T follicular helper cell (primary cell): Measurements from ENCODE around the gene THSD7A.

Experiments used
- DNase-seq: peaks from one replicate; pipeline ENCODE4 v3.0.0-alpha.2; 2020; ENCODE audit warnings: low read depth

Gene THSD7A

DNA sequence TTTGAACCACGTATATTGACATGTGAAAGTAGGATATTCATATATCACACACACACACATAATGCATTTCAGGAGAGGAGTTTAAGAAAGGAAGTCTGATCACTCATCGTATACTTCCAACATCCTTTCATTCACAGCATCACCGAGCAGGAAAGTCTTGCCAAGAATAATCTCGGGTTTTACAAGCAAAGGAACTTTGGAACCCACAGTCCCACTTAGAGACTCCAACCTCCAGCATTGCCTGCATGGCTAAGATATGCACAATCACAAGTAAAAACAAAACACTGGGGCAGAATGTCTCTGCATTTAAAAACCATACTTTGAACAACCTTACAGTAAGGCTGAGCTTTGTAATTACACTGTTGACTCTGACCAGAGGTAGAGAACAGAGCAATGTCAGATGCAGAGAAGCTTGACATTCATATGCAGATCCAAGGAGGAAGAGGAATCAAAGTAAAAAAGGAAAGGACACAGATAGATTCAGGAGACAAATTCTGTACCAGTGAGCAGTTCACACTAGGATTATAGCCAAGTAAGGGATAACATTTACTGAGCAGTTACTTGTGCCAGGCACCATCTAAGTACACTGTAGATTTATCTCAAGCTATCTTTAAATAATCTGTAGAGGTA is 14.8 kb downstream of the THSD7A start:
- no peak for DNase-seq

DNA sequence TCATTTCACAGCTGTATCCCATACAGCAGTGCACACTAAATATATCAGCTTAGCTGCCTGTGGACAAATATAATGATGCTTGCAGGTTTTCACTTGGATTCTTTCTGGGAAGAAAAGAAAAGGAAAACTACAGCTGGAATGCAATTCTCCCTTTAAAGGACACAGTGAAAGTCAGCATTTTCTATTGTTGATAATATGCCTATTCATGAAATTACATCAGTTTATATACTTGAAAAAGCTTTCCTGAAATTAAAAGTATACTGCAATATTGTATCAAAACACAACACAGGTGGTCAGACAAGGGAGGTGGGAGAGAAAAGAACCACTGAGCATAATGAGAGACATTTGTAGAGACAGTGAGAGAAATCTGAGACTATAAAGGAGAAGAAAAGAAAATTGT is 20.3 kb downstream of the THSD7A start:
- no peak for DNase-seq

DNA sequence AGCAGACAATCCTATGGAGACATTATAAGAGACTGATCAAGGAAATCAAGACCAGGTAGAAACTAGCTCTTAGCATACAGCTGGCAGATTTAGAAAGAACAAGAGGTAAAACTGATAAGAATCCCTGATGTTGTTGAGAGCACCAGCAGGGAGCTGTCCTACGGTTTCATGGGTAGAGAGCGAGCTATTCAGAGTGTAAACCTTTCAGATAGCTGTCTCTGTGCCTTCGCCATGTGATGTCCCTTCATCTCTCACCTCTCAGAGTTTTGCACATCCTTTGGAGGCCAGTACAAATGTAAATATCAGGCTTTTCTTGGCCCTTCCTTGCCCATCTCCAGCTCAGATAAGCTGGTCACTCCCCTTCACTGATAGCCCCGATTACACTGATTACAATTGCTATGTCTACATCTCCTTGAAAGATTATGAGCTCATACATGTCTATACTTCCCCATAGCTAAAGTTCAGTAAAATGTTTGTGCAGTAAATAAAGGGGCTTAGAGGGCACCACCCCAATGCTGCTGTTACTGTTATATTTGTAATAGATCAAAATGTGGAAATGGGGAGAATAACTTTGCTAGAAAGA is 21.9 kb downstream of the THSD7A start:
- DNase-seq, result no peak

DNA sequence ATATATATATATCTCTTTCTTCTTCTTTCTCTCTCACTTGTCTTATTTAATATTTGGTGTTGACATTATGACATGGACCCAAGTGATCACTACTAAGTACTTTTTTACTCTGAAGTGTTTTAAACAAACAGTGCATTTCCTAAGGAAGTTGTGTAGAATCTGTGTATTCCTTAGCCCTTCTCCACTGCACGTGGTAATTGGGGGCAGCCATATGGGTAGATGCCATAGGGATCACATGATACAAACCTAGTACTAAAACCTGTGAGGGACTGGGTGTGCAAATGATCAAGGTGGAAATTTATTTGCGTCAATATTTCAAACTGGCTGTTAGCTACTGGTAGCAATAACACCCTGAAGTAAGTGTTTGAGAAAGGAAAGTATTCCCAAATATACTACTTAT is 25.0 kb downstream of the THSD7A start:
- DNase-seq, result no peak

DNA sequence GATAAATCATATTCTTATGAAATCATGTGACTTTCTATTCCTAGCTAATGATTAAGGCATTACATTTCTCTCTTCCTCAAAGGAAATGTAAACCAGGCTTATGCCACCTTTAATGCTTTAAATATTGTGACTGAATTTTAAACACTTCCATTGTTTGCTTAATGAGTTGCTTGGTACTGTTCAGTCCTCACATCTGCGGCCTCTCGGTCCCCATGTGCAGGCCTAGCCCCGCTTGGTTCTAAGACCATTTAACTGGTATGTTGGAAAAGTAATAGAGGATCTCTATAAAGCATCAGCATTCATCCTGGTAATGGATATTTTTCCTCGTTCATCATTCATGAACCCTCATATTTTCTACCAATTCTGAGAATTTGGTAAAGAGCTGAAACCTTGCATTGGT is 27.4 kb downstream of the THSD7A start:
- no peak for DNase-seq

DNA sequence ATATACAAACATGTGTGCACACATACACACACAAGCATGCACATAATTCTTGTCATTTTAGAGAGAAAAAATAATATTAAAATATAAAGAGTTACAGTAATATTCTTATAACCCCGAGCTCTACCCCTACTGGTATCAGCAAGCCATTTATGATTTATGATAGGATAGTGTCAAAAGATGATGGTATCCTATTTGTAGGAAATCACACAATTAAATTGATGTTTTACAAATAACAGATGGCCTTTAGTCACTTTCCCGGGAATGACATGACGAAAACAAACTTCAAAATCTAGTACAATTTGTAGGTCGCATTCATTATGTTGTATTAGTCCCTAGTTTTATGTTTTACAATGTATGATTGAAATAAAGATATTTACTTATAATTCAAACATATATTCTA is 36.8 kb downstream of the THSD7A start:
- DNase-seq, result no peak

DNA sequence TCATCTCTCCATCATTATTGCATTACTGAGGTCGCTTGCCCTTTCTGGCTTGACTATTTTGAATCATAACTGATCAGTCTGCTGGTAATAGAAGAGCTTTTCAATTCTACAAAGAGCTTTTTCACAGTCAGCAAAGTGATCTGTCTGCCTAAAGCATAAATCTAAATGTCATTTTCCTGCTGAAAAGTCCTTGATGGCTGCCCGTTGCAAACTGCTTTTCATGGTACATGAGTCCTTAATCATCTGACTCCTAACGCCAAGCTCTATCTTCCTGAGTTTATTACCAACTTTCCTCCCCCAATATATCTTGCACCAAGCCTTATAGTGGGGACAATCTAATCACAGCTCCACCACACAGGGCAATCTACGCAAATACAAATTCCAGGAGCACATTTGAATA is 39.8 kb downstream of the THSD7A start:
- DNase-seq, result no peak

DNA sequence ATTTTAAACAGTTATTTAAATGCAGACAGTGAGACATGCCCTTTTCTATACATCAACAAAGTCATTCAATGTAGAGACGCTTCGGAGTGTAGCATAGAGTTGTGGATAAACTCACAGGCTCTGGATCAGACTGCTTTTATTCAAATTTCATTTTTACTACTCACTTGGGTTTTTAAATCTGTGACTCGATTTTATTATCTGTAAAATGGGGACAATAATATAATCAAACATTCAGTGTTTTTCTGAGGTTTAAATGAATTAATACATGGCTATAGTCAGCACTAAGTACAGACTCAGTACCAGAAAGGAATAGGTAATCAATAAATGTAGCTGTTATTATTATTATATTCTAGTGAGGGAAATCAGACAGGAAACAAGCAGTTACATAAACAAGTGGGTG is 43.4 kb downstream of the THSD7A start:
- DNase-seq, result no peak

DNA sequence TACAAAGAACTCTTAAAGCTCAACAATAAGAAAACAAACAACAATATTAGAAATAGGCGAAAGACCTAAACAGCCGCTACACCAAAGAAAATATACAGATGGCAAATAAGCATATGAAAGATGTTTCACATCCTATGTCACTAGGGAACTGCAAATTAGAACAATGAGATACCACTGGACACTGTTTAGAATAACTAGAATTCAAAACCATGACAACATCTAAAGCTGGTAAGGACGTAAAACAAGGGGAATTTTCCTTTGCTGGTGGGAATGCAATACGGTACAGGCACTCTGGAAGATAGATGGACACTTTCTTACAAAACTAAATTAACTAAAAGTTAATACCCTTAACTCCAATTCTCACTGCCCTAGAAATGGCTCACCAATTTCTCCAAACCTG is 44.5 kb downstream of the THSD7A start:
- no peak for DNase-seq

DNA sequence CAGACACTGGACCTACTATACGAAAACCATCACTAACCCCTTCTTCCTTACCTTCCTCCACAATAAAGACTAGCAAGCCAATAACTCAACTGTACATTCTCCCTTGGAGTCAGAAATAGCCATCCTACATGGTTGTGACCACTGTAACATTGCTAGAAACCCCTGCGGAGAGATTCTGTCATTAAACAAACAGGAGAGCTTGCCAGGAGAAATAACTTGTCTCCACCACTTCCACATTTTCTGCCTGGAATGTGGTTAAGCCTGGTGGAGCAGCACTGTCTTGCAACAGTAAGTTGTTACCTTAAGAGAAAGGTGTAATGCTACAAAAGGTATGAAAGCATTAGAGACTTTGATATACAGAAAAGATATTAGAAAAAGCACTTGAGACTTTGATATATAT is 45.8 kb downstream of the THSD7A start:
- no peak for DNase-seq

DNA sequence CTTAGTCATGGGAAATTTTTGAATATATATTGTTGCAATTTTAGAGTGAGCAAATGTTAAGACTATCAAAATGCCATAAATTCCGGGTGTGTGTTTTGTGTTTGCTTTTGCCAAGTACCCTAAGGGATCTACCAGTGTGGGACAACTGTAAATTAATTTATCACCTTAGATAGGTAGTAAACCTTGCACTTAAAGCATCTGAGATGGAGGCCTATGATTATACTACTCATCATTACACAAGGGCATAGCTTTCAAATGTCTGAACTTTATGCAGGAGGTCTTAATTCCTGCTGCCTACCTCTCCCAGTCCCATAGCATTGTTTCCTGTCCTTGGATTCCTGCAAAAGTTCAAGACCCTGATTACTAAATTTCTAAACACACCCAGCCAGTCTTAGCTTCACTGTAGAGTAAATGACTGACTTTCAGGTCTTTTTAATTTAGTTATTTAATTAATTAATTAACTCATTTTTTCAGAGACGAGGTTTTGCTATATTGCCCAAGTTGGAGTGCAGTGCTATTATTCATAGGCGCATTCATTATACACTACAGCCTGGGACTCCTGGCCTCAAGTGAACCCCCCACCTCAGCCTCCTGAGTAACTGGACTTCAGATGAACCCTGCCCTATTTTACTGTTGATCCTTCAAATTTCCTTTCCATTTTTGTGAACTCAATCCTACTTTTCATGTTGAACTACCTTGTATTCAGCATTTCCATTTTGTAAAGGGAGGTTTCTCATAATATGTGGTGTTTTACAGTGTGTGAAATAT is 47.0 kb downstream of the THSD7A start:
- no peak for DNase-seq

DNA sequence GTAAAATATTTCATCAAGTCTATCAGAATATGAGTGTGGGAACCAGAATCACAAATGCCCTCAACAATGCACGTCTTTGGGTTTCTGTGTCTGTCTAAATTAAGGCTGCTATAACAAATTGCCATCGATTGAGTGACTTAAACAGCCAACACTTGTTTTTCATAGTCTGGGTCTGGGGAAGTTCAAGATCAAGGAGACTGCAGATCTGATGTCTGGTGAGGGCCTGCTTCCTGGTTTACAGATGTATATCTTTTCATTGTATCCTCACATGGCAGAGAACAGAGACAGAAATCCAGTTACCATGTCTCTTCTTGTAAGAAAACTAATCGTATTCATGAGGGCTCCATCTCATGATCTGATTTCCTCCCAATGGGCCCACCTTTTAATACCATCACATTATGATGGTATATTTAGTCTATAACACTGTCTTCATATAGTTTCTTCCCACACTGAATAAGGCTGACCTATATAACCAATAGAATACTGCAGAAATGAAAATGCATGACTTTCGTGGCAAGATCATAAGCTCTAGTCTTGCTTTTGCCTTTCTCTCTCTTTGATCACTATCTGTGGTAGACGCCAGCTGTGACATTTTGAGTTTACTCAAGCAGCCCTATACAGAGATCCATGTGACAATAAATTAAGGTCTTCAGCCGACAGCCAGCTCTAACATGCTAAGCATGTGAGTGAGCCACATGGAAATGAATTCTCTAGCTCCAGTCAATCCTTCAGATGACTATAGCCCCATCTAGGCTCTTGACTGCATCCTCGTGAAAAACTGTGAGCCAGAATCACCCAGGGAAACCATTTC is 51.9 kb downstream of the THSD7A start:
- no peak for DNase-seq

DNA sequence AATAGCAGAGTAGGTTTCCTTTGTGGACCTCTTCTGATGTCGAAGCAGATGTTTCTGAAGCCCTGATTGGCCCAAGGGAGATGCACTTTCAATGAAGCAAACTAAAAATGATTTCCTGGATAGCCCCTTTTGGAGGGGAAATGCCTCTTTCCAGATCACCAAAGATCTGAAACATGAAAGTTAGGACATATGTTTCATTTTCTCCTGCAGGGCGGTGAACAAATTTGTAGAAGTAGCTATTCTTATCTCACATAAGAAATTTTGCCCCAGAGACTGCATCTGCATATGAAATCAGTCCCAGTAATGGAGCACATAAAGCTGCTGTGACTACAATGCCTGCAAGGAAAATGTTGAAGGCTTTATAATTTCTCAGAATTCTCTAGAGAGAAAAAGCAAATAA is 56.0 kb downstream of the THSD7A start:
- DNase-seq, result no peak

DNA sequence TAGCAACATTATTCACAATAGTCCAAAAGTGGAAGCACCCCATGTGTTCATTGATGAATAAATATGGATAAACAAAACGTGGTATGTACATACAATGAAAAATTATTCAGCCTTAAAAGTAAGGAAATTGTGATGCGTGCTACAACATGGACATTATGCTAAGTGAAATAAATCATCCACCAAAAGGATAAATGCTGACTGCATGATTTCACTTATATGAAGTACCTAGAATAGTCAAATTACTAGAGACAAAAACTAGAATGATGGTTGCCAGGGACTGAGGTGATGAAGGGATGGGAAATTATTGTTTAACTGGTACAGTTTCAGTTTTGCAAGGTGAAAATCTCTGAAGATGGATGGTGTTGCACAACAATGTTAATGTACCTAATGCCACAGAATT is 56.6 kb downstream of the THSD7A start:
- DNase-seq, result no peak

DNA sequence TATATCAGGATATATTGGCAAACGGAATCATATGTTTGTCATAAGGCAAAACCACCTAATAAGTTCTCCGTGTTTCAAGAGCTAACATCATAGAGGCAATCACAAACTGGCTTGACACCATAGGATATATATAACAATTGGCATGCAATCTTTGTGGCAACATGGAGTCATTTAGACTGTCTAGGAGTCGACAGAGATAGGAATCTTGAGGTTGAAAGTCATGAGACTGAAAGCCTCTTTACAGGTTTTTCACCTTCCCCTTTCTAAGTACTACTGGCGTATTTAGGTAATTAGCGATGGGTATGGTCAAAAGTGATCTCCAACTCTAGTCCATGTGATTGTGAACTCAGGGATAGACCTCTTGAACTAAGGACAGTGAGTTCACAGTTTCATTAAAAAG is 63.7 kb downstream of the THSD7A start:
- DNase-seq, result no peak

DNA sequence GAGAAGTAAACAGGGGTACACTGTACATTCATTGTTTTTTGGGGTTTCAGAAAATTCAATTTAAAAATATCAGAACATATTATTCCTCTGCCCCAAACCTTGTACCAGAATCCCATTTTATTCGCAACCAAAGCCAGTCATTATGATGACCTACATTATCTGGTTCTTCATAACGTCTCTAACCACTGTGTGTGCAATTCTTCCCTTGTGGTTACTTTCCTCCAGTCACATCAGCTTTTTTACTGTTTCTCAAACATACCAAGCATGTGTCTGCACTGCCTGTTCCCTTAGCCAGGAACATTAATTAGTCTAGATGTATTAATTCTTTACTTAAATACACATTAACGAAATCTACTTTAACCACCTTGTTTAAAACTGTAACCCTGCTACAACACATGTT is 64.8 kb downstream of the THSD7A start:
- no peak for DNase-seq

DNA sequence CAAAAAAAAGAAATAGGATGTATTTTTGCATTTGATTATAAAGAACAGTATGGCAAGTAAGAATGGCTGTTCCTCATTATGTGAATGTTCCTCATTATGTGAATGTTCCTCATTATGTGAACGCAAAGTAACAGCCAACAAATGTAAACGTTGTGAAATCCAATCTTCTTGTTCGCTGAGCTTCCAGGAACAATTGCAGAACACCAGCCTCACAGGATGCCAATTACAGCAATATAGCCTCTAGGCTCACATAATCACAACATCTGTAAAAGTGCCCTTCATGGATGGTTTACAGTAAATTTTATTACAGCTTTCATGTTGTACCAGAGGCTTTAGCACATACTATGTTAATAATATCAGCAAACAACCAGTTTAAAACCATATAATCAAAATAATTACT is 71.6 kb downstream of the THSD7A start:
- no peak for DNase-seq

DNA sequence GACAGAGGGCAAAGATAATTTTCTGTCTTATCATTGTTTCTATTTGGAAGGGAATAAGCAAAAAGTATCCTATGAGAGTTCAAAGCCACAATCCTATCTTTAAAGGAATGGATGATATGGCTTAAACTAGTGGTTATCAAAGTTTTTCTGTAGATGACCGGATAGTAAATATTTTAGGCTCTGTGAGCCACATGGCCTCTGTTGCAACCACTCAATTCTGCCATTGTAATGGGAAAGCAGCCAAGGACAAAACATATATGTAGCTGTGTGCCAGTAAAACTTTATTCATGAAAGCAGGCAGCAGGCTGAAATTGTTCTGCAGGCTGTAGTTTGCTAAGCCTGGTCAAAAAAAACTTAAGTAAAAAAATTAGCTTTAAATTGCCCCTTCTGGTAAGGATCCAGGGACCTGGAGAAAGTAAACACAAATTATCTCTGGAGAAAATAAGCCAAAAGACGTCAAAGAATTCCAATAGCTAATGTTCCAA is 73.3 kb downstream of the THSD7A start:
- no peak for DNase-seq

DNA sequence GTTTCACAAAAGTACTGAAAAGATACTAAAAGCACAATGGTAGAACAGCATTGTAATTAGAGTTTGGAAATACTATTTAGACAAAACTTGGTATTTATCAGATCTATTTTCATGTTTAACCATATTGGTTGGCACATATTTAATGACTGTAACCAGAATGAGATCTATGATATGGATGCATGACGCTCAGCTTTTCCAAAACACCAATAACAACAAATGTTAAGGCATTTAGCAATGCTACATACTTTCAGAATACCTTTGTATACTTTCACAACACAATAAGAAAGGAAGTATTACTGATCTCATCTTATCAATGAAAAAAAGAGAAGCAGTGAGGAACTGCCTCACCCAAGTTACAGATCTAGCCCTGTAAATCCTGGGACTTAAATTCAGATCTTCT is 74.8 kb downstream of the THSD7A start:
- no peak for DNase-seq

DNA sequence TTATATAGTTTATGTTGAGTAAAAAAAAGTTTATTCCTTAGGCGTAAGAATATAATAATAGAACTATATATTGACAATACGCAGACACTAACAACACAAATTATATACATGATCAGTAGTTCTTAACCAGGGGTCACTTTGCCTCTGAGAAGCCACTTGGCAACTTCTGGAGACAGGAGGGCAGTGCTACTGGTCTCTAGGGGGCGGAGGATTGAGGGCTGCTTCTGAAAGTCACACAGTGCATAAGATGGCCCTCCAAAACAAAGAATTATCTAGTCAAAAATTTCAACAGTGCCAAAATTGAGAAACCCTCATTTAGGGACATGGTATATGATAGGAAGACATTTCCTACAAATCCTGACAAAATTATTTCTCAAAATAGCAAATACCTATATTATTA is 77.1 kb downstream of the THSD7A start:
- no peak for DNase-seq

DNA sequence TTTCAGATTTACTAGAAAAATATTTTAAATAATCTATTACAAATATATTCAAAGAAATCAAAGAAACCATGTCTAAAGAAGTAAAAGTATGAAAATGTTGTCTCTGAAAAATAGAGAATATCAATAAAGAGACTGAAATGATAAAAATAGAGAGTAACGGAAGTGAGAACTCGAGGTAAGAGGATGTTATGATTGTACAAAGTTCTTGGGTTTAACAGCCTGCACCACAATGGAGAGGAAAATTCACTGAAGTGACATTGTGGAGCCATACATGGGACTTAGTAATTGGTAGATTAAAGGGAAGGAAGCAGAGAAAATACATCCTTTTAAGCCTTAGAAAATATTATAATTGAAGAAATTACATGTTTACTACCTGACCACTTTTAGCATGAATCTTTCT is 77.9 kb downstream of the THSD7A start:
- no peak for DNase-seq

DNA sequence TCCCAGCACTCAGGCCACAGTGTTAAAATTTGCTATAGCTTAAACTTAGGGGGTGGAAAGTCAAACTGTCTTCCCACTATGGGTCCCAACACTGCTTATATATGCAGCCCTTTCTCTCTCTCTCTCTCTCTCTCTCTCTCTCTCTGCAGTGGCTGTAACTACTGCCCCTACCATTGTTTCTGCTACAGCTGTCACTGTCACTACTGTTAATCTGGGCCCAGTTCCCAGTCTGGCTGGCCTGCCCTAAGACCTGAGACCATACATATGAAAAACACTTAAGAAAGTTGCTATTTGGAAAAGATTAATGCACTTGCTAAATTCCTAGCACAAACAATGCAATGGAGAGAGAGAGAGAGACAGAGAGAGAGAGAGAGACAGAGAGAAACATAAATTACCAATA is 78.6 kb downstream of the THSD7A start:
- no peak for DNase-seq
